ENCODE measurements around the gene SLC27A2. TPM values are rescaled to one million over a fixed set of nuclear protein-coding genes. Genes with fewer than 3 reads are reported as not detected.

SLC27A2 gene
- total RNA-seq, 1 experiment from 2014 or later, result not detected

DNA sequence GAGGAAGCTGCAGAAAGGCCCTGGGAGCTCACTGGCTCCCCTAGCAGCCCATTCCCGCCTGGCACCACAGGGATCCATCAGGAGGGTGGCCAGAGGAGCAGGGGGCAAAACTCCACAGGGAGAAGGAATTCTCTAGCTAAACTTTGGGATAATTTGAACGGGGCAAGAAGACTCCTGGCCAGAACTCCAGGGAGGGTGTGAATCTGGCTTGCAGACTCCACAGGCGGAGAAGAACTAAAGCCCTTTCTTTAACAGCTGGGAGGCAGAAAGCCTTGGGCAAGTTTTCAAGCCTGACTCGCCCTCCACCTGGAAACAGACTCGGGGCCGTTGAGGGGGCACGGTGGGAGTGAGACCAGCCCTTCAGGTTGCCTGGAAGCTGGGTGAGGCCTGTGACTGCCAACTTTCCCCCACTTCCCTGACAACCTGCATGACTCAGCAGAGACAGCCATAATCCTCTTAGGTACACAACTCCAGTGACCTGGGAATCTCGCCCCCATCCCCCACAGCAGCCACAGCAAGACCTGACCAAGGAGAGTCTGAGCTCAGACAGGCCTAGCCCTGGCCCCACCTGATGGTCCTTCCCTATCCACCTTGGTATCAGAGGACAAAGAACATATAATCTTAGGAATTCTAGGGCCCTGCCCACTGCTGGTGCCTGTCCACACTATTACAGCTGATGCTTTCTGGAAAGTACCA, 28.6 kb downstream of the SLC27A2 start:
- no peaks in the 10 kb centered on the region for H3K36me3 ChIP-seq (ENCODE audit: insufficient read depth, low read length)
- H3K79me2 ChIP-seq (ENCODE audit: low read length), result no peaks in the 10 kb centered on the region
- no peaks in the 10 kb centered on the region for H3K9me2 ChIP-seq (replicated peaks; ENCODE audit: insufficient read depth, low read length)
- no peak overlapping the region for H3K27ac ChIP-seq (ENCODE audit: low read length)
- no peak overlapping the region for H3K9ac ChIP-seq (ENCODE audit: low read length)
- H3K4me2 ChIP-seq (ENCODE audit: low read depth, low read length, poor library complexity, severe bottlenecking), result no peak overlapping the region
- H3K4me1 ChIP-seq (ENCODE audit: low read length), result no peaks in the 10 kb centered on the region
- no peaks in the 10 kb centered on the region for H4K20me1 ChIP-seq (ENCODE audit: insufficient read depth, low read depth, low read length)
- no peaks in the 10 kb centered on the region for H3K9me3 ChIP-seq (ENCODE audit: low read length)
- no peaks in the 10 kb centered on the region for H3K27me3 ChIP-seq (ENCODE audit: low read length)
- no peak overlapping the region for H3K4me3 ChIP-seq (ENCODE audit: low read length)
- DNase-seq, result no peak
- no peak overlapping the region for H2AFZ ChIP-seq (ENCODE audit: low read length)

DNA sequence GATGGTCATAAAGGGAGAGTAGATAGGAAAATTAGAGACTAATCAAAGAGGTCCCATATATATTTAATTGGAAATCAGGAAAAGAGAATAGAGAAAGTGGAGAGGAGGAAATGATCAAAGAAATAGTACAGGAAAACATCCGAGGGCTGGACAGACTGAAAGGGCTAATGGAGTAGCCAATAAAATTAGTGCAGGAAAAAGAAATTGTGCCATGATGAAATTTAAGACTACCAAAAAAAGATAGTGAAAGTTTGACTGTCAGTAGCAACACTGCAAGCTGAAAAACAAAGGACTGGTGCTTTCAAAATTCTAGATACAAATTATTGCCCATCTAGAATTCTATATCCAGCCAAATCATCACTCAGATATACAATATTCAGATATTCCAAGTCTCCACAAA, 36.3 kb downstream of the SLC27A2 start:
- no peak overlapping the region for H3K4me2 ChIP-seq (ENCODE audit: low read depth, low read length, poor library complexity, severe bottlenecking)

GRCh38 chr15:50218691-50219090, 36.7 kb downstream of the SLC27A2 start:
- no peaks in the 10 kb centered on the region for H3K4me1 ChIP-seq (ENCODE audit: low read length)
- H3K4me2 ChIP-seq (ENCODE audit: low read depth, low read length, poor library complexity, severe bottlenecking), result no peak overlapping the region
- no peak for DNase-seq
- no peaks in the 10 kb centered on the region for H3K36me3 ChIP-seq (ENCODE audit: insufficient read depth, low read length)
- no peaks in the 10 kb centered on the region for H3K9me2 ChIP-seq (replicated peaks; ENCODE audit: insufficient read depth, low read length)
- no peaks in the 10 kb centered on the region for H3K79me2 ChIP-seq (ENCODE audit: low read length)
- no peaks in the 10 kb centered on the region for H3K27me3 ChIP-seq (ENCODE audit: low read length)
- no peak overlapping the region for H3K9ac ChIP-seq (ENCODE audit: low read length)
- no peaks in the 10 kb centered on the region for H4K20me1 ChIP-seq (ENCODE audit: insufficient read depth, low read depth, low read length)
- H3K4me3 ChIP-seq (ENCODE audit: low read length), result no peak overlapping the region
- H3K27ac ChIP-seq (ENCODE audit: low read length), result no peak overlapping the region
- no peaks in the 10 kb centered on the region for H3K9me3 ChIP-seq (ENCODE audit: low read length)
- H2AFZ ChIP-seq (ENCODE audit: low read length), result no peak overlapping the region

More for the DNA sequence above, 36.3 kb downstream of the SLC27A2 start:
- Histone ChIP-seq H3K9me2 (replicated peaks; ENCODE audit: insufficient read depth, low read length) (no peaks in the 10 kb centered on the region), H3K4me3 (ENCODE audit: low read length) (no peak overlapping the region), H4K20me1 (ENCODE audit: insufficient read depth, low read depth, low read length) (no peaks in the 10 kb centered on the region), H3K9ac (ENCODE audit: low read length) (no peak overlapping the region), H3K36me3 (ENCODE audit: insufficient read depth, low read length) (no peaks in the 10 kb centered on the region), H3K9me3 (ENCODE audit: low read length) (no peaks in the 10 kb centered on the region), H3K27ac (ENCODE audit: low read length) (no peak overlapping the region), H3K79me2 (ENCODE audit: low read length) (no peaks in the 10 kb centered on the region), H3K4me1 (ENCODE audit: low read length) (no peaks in the 10 kb centered on the region), H2AFZ (ENCODE audit: low read length) (no peak overlapping the region), H3K27me3 (ENCODE audit: low read length) (no peaks in the 10 kb centered on the region)
- DNase-seq, result no peak

DNA sequence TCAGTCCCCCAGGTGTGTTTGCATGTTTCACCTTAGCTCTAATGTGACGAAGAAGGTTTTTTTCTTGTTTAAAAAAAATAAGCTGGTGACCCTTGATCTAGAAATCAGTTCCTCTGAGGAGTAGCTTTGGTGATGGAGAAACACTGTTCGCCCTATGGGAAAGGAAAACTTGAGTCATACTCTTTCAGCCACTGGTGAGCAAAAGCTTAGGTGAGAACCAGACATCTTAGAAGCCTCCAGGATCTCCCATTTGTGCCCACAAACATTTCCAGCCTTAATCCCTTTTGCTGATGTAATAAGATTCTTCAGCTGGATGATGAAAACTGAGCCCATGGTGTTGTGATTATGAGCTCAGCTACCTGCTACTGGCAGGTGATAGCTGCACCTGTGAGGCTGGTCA, 37.8 kb downstream of the SLC27A2 start:
- Histone ChIP-seq H3K36me3 (ENCODE audit: insufficient read depth, low read length) (no peaks in the 10 kb centered on the region), H3K4me1 (ENCODE audit: low read length) (no peaks in the 10 kb centered on the region)

GRCh38 chr15:50222181-50222580, 40.2 kb downstream of the SLC27A2 start:
- Histone ChIP-seq H3K4me2 (ENCODE audit: low read depth, low read length, poor library complexity, severe bottlenecking) (no peak overlapping the region), H2AFZ (ENCODE audit: low read length) (no peak overlapping the region)
- DNase-seq, result no peak

More for the DNA sequence above, 37.8 kb downstream of the SLC27A2 start:
- Histone ChIP-seq H3K4me2 (ENCODE audit: low read depth, low read length, poor library complexity, severe bottlenecking) (no peak overlapping the region), H2AFZ (ENCODE audit: low read length) (no peak overlapping the region), H4K20me1 (ENCODE audit: insufficient read depth, low read depth, low read length) (no peaks in the 10 kb centered on the region), H3K9ac (ENCODE audit: low read length) (no peak overlapping the region), H3K9me2 (replicated peaks; ENCODE audit: insufficient read depth, low read length) (no peaks in the 10 kb centered on the region), H3K9me3 (ENCODE audit: low read length) (no peaks in the 10 kb centered on the region), H3K27ac (ENCODE audit: low read length) (no peak overlapping the region), H3K4me3 (ENCODE audit: low read length) (no peak overlapping the region), H3K27me3 (ENCODE audit: low read length) (no peaks in the 10 kb centered on the region), H3K79me2 (ENCODE audit: low read length) (no peaks in the 10 kb centered on the region)
- no peak for DNase-seq

GRCh38 chr15:50224606-50225005, 42.6 kb downstream of the SLC27A2 start:
- Histone ChIP-seq H3K36me3 (ENCODE audit: insufficient read depth, low read length) (no peaks in the 10 kb centered on the region), H4K20me1 (ENCODE audit: insufficient read depth, low read depth, low read length) (no peaks in the 10 kb centered on the region), H3K9me3 (ENCODE audit: low read length) (no peaks in the 10 kb centered on the region), H3K27me3 (ENCODE audit: low read length) (no peaks in the 10 kb centered on the region), H3K4me2 (ENCODE audit: low read depth, low read length, poor library complexity, severe bottlenecking) (no peak overlapping the region), H3K9ac (ENCODE audit: low read length) (no peak overlapping the region), H3K79me2 (ENCODE audit: low read length) (no peaks in the 10 kb centered on the region), H3K27ac (ENCODE audit: low read length) (no peak overlapping the region), H3K9me2 (replicated peaks; ENCODE audit: insufficient read depth, low read length) (no peaks in the 10 kb centered on the region), H3K4me1 (ENCODE audit: low read length) (no peaks in the 10 kb centered on the region), H2AFZ (ENCODE audit: low read length) (no peak overlapping the region), H3K4me3 (ENCODE audit: low read length) (no peak overlapping the region)
- DNase-seq, result no peak

More at GRCh38 chr15:50222181-50222580, 40.2 kb downstream of the SLC27A2 start:
- Histone ChIP-seq H3K4me3 (ENCODE audit: low read length) (no peak overlapping the region), H3K9ac (ENCODE audit: low read length) (no peak overlapping the region), H3K27me3 (ENCODE audit: low read length) (no peaks in the 10 kb centered on the region), H3K79me2 (ENCODE audit: low read length) (no peaks in the 10 kb centered on the region), H3K27ac (ENCODE audit: low read length) (no peak overlapping the region), H4K20me1 (ENCODE audit: insufficient read depth, low read depth, low read length) (no peaks in the 10 kb centered on the region), H3K36me3 (ENCODE audit: insufficient read depth, low read length) (no peaks in the 10 kb centered on the region), H3K9me2 (replicated peaks; ENCODE audit: insufficient read depth, low read length) (no peaks in the 10 kb centered on the region), H3K9me3 (ENCODE audit: low read length) (no peaks in the 10 kb centered on the region), H3K4me1 (ENCODE audit: low read length) (no peaks in the 10 kb centered on the region)

- H3K4me1 ChIP-seq (ENCODE audit: low read length), result no peaks in the 10 kb centered on the region
- no peak overlapping the region for H3K9ac ChIP-seq (ENCODE audit: low read length)
- H3K27me3 ChIP-seq (ENCODE audit: low read length), result no peaks in the 10 kb centered on the region
- H3K9me2 ChIP-seq (replicated peaks; ENCODE audit: insufficient read depth, low read length), result no peaks in the 10 kb centered on the region
- no peaks in the 10 kb centered on the region for H3K79me2 ChIP-seq (ENCODE audit: low read length)
- H3K9me3 ChIP-seq (ENCODE audit: low read length), result no peaks in the 10 kb centered on the region
- no peak overlapping the region for H3K4me3 ChIP-seq (ENCODE audit: low read length)
- no peak overlapping the region for H3K27ac ChIP-seq (ENCODE audit: low read length)
- H3K36me3 ChIP-seq (ENCODE audit: insufficient read depth, low read length), result no peaks in the 10 kb centered on the region
- DNase-seq, result no peak
- no peak overlapping the region for H2AFZ ChIP-seq (ENCODE audit: low read length)
- H3K4me2 ChIP-seq (ENCODE audit: low read depth, low read length, poor library complexity, severe bottlenecking), result no peak overlapping the region
- no peaks in the 10 kb centered on the region for H4K20me1 ChIP-seq (ENCODE audit: insufficient read depth, low read depth, low read length)
Observed at GRCh38 chr15:50225057-50225456, 43.1 kb downstream of the SLC27A2 start.

- H3K4me3 ChIP-seq (ENCODE audit: low read length), result no peak overlapping the region
- no peak overlapping the region for H3K27ac ChIP-seq (ENCODE audit: low read length)
- H3K9me2 ChIP-seq (replicated peaks; ENCODE audit: insufficient read depth, low read length), result no peaks in the 10 kb centered on the region
- no peaks in the 10 kb centered on the region for H3K4me1 ChIP-seq (ENCODE audit: low read length)
- no peaks in the 10 kb centered on the region for H4K20me1 ChIP-seq (ENCODE audit: insufficient read depth, low read depth, low read length)
- H3K79me2 ChIP-seq (ENCODE audit: low read length), result no peaks in the 10 kb centered on the region
- H2AFZ ChIP-seq (ENCODE audit: low read length), result no peak overlapping the region
- no peak overlapping the region for H3K4me2 ChIP-seq (ENCODE audit: low read depth, low read length, poor library complexity, severe bottlenecking)
- no peak overlapping the region for H3K9ac ChIP-seq (ENCODE audit: low read length)
- H3K9me3 ChIP-seq (ENCODE audit: low read length), result no peaks in the 10 kb centered on the region
- H3K36me3 ChIP-seq (ENCODE audit: insufficient read depth, low read length), result no peaks in the 10 kb centered on the region
- DNase-seq, result no peak
- no peaks in the 10 kb centered on the region for H3K27me3 ChIP-seq (ENCODE audit: low read length)
Observed at GRCh38 chr15:50225938-50226337, 43.9 kb downstream of the SLC27A2 start.

Data from Karpas-422 (cell line).